ENCODE data around the gene IL4R.

- TF ChIP-seq, protein P1, sequence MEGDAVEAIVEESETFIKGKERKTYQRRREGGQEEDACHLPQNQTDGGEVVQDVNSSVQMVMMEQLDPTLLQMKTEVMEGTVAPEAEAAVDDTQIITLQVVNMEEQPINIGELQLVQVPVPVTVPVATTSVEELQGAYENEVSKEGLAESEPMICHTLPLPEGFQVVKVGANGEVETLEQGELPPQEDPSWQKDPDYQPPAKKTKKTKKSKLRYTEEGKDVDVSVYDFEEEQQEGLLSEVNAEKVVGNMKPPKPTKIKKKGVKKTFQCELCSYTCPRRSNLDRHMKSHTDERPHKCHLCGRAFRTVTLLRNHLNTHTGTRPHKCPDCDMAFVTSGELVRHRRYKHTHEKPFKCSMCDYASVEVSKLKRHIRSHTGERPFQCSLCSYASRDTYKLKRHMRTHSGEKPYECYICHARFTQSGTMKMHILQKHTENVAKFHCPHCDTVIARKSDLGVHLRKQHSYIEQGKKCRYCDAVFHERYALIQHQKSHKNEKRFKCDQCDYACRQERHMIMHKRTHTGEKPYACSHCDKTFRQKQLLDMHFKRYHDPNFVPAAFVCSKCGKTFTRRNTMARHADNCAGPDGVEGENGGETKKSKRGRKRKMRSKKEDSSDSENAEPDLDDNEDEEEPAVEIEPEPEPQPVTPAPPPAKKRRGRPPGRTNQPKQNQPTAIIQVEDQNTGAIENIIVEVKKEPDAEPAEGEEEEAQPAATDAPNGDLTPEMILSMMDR (conservative IDR thresholded peaks at IDR 0.05 in 1 of 2, IDR thresholded peaks at IDR 0.05 in 1 of 2; ENCODE audit: low read depth in 1 of 2, low read length in 2 of 2), result no peak
- TF ChIP-seq EZH2 (IDR thresholded peaks at IDR 0.05; ENCODE audit: low read length, missing control alignments), result no peak
Measured at GRCh38 chr16:27364493-27365141, 50.8 kb downstream of the IL4R start.

All from fibroblast of lung (primary cell).